Kidney (tissue), 14 donors: ENCODE results near the gene ACVRL1. TPM values are rescaled to one million over a fixed set of nuclear protein-coding genes. Genes with fewer than 3 reads are reported as not detected.

Experiments
- DNase-seq, 5 donors: peaks; one replicate each; pipeline ENCODE4 v3.0.0-alpha.2; 2013 to 2020
- FAIRE-seq: peaks from 2 replicates; lab custom pipeline; 2012; peaks lifted over from hg19 to GRCh38; lab: Jason Lieb, UNC
- H3K27ac ChIP-seq, 2 donors: one replicate each; pipeline ENCODE4 v1.7.0; 2013; ENCODE audit warnings: low read depth in 2 of 2, low read length in 2 of 2, inconsistent platforms in 1 of 2
- H3K27me3 ChIP-seq: one replicate; pipeline ENCODE4 v1.7.1; 2013; ENCODE audit warnings: low read length, inconsistent platforms; ENCODE audit not compliant: control insufficient read depth, insufficient read depth
- H3K36me3 ChIP-seq, 3 donors: one replicate each; pipeline versions ENCODE4 v1.7.0 to v1.7.1; 2013; ENCODE audit warnings: low read length in 3 of 3, control low read depth in 1 of 3, inconsistent platforms in 1 of 3; ENCODE audit not compliant: insufficient read depth in 3 of 3, control insufficient read depth in 2 of 3
- H3K4me1 ChIP-seq, 3 donors: one replicate each; pipeline versions ENCODE4 v1.7.0 to v1.7.1; 2013; ENCODE audit warnings: low read length in 3 of 3, inconsistent platforms in 1 of 3, low read depth in 1 of 3; ENCODE audit not compliant: control insufficient read depth in 2 of 3, insufficient read depth in 2 of 3
- H3K4me3 ChIP-seq, 3 donors: one replicate each; pipeline versions ENCODE4 v1.7.0 to v1.8.1; 2013; ENCODE audit warnings: low read length in 3 of 3, control low read depth in 1 of 3, inconsistent platforms in 1 of 3
- H3K9ac ChIP-seq, 3 donors: one replicate each; pipeline versions ENCODE4 v1.7.0 to v1.7.1; 2013; ENCODE audit warnings: low read length in 3 of 3, control low read depth in 1 of 3, inconsistent platforms in 1 of 3
- H3K9me3 ChIP-seq, 3 donors: one replicate each; pipeline versions ENCODE4 v1.7.0 to v1.7.1; 2013; ENCODE audit warnings: low read length in 3 of 3, control low read depth in 1 of 3, inconsistent platforms in 1 of 3; ENCODE audit not compliant: control insufficient read depth in 2 of 3, insufficient read depth in 1 of 3
- CTCF ChIP-seq: IDR thresholded peaks from 3 replicates; pipeline ENCODE4 v1.5.1; 2012; ENCODE audit warnings: mild to moderate bottlenecking, moderate library complexity, borderline replicate concordance; ENCODE audit not compliant: insufficient read depth; ENCODE audit errors: extremely low read depth
- intact Hi-C: fragments of 100-400 bp; cut with DNase I; formaldehyde crosslinking; loops from one replicate; pipeline ENCODE4 v1.11.1; 2022
- polyA plus RNA-seq: library from polyadenylated mRNA; stranded (reverse); fragments of 350-450 nt; fragmentation: Illumina TruSeq; extraction: RNeasy Lipid Tissue Mini Kit (QIAGEN cat#74804); gene quantifications from one replicate; pipeline ENCODE4 v1.2.3, GENCODE V29; 2014; ENCODE audit warnings: low read depth, low replicate concordance; ENCODE audit not compliant: insufficient read depth
- total RNA-seq: library from RNA; stranded (reverse); fragmentation: NEBNext Ultra II Directional; extraction: Animal tissue kit (Norgen Biotek cat#: 25700); gene quantifications from one replicate; pipeline ENCODE4 v1.2.1, GENCODE V29; 2021
- donor health status: control.
- donor health status: control.
- donor health status: control.
- donor health status: control.
- donor health status: control.
- donor health status: DM: yes; HTN: yes; CAD: no.
- donor health status: Normal renal cell carcinoma (clear cell type).

The ACVRL1 gene
- total and polyA plus RNA-seq, 2 donors from 2014 or later: 29.1 to 88.4 TPM

- Histone ChIP-seq H3K27me3 (no peaks in the 10 kb centered on the region), H3K4me3 (peak overlapping the region in 2 of 3 donors; percentile 32 to 40), H3K9me3 (no peaks in the 10 kb centered on the region), H3K9ac (peak overlapping the region in 1 of 3 donors; percentile 49), H3K36me3 (peaks cover 0 to 6% (median 2%) of the 10 kb centered on the region in 3 donors), H3K4me1 (peaks cover 11 to 72% (median 52%) of the 10 kb centered on the region in 3 donors), H3K27ac (peak overlapping the region; percentile 78 to 82)
- no peak for DNase-seq
- intact Hi-C loops: no loop called here
- TF ChIP-seq CTCF: no peak
- no peak for FAIRE-seq
These were observed 65.1 kb downstream of the ACVRL1 start for GRCh38 chr12:51972422-51972812.

GRCh38 chr12:51972849-51973273 lies 65.6 kb downstream of the ACVRL1 start:
- Histone ChIP-seq H3K9ac (peak overlapping the region in 1 of 3 donors; percentile 49), H3K4me3 (peak overlapping the region in 1 of 3 donors; percentile 40), H3K27me3 (no peaks in the 10 kb centered on the region), H3K27ac (peak overlapping the region; percentile 78 to 82), H3K4me1 (peaks cover 13 to 76% (median 56%) of the 10 kb centered on the region in 3 donors), H3K9me3 (no peaks in the 10 kb centered on the region), H3K36me3 (peaks cover 0 to 6% (median 2%) of the 10 kb centered on the region in 3 donors)
- intact Hi-C loops: no loop called here
- peak in 1 of 5 donors; percentile 66 for DNase-seq
- TF ChIP-seq CTCF: no peak
- FAIRE-seq: no peak

Other genes with a start within 250 kb of the ACVRL1 start
- 6.1 TPM for gene FIGNL2, start 58.8 kb upstream of the ACVRL1 start, total RNA-seq
- gene FIGNL2, start 58.8 kb upstream of the ACVRL1 start, polyA plus RNA-seq: 3.1 TPM
- gene ANKRD33, start 19.4 kb upstream of the ACVRL1 start, total RNA-seq: not detected
- gene ANKRD33, start 19.4 kb upstream of the ACVRL1 start, polyA plus RNA-seq: not detected
- 95.5 TPM for gene ACVR1B, start 44.2 kb downstream of the ACVRL1 start, total RNA-seq
- 30.6 TPM for gene ACVR1B, start 44.2 kb downstream of the ACVRL1 start, polyA plus RNA-seq
- 52.3 TPM for gene TAMALIN, start 99.4 kb downstream of the ACVRL1 start, total RNA-seq
- gene TAMALIN, start 99.4 kb downstream of the ACVRL1 start, polyA plus RNA-seq: 22.3 TPM
- gene NR4A1, start 143.9 kb downstream of the ACVRL1 start, total RNA-seq: 37.2 TPM
- gene NR4A1, start 143.9 kb downstream of the ACVRL1 start, polyA plus RNA-seq: 54.1 TPM
- 32.1 TPM for gene ATG101, start 162.5 kb downstream of the ACVRL1 start, total RNA-seq
- 53.0 TPM for gene ATG101, start 162.5 kb downstream of the ACVRL1 start, polyA plus RNA-seq
- 0.31 TPM for gene SMIM41, start 172.2 kb downstream of the ACVRL1 start, total RNA-seq
- gene SMIM41, start 172.2 kb downstream of the ACVRL1 start, polyA plus RNA-seq: not detected